Ovary (tissue), 3 donors: Measurements from ENCODE around the gene TECR.

ENCODE experiments used
- CTCF ChIP-seq, 3 donors: fragments of 450-650 bp in 2 of 3; fragments of 200-600 bp in 1 of 3; IDR thresholded peaks; one replicate each; pipeline versions ENCODE4 v1.5.1 to v1.8.0; 2016 to 2022; ENCODE audit warnings: antibody characterized with exemption in 3 of 3, mild to moderate bottlenecking in 1 of 3
- EP300 ChIP-seq: sonication (generic); formaldehyde crosslinking; IDR thresholded peaks from one replicate; pipeline ENCODE4 v1.6.1; 2017; ENCODE audit warnings: antibody characterized with exemption
- POLR2A ChIP-seq: fragments of 450-650 bp; IDR thresholded peaks from one replicate; pipeline ENCODE4 v1.6.1; 2017; ENCODE audit warnings: antibody characterized with exemption, mild to moderate bottlenecking, moderate library complexity
- donor health status: DM: no; HTN: no; CAD: no.

GRCh38 chr19:14510311-14511228 lies 18.8 kb upstream of the TECR start:
- TF ChIP-seq POLR2A (no peak), CTCF (IDR thresholded peaks at IDR 0.05) (no peak), EP300 (no peak)
